NK-92 (cell line): ENCODE measurements around the gene MKNK1.

ENCODE experiments used
- DNase-seq: peaks from one replicate; lab custom pipeline; 2025; ENCODE audit not compliant: unreplicated experiment; lab: John Stamatoyannopoulos, UW

The MKNK1 gene

DNA sequence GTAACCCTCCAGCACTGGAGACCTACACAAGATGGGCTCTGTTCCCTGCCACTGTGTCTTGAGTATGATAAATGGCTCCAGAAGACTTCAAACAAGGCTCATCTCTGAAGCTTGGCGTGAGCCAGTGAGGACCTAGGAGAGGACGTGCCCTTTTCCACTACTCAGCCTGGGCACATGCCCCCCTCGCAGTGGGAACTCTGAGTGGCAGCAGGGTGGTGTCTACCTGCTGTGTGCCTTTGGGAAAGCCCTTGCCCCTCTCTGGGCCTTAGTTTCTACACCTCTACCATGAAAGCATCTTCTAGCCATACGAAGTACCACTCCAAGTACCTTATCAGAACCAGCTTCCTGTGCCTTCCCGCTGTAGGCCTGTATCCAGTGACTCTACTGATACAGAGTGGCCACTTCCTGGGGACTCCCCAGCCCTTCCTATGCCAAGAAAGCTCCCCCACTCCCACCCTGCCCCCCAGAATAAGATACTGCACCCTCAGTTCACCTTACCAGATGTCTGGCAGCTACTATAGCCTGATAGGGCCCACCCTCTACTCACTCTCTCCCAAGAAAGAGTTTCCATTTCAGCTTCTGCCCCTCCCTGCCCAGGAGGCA is 15.7 kb upstream of the MKNK1 start:
- no peak for DNase-seq

DNA sequence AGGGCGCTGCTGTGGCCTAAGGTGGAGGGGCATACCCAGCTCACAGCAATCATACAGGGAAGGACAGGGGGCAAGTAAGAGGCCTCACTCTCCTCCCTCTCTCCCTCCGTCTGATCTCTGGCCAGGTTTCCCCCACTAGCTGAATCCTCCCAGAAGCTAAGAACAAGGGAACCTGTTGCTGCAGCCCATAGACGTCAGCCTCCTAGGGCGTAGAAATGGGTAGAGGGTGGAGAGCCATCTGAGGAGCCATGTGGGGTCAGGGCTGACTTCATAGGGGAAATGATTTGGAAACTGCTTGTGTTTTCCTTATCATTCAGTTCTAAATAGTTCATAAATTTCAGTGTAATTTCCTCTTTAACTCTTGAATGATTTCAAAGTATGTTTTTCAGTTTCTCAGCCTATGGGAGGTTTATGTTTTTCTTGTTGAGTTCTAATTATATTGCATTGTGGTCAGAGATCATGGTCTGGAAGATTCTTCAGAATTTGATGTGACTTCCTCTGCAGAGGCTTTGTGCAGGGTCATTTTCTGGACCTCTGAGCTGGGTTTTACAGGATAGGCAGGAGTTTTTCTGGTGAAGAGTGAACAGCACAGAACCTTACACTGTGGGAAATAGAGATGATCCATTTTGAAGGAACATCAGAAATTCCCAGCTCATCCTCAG is 14.8 kb upstream of the MKNK1 start:
- no peak for DNase-seq

DNA sequence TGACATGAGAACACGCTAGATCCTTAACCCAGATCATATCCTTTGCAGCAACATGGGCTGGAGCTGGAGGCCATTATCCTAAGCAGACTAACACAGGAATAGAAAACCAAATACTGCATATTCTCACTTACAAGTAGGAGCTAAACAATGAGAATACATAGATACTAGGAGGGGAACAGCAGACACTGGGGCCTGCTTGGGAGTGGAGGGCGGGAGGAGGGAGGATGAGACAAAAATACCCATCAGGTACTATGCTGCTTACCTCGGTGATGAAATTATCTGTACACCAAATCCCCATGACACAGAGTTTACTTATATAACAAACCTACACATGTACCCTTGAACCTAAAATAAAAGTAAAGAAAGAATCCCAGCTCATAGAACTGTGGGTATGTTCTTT is 13.8 kb upstream of the MKNK1 start:
- no peak for DNase-seq

DNA sequence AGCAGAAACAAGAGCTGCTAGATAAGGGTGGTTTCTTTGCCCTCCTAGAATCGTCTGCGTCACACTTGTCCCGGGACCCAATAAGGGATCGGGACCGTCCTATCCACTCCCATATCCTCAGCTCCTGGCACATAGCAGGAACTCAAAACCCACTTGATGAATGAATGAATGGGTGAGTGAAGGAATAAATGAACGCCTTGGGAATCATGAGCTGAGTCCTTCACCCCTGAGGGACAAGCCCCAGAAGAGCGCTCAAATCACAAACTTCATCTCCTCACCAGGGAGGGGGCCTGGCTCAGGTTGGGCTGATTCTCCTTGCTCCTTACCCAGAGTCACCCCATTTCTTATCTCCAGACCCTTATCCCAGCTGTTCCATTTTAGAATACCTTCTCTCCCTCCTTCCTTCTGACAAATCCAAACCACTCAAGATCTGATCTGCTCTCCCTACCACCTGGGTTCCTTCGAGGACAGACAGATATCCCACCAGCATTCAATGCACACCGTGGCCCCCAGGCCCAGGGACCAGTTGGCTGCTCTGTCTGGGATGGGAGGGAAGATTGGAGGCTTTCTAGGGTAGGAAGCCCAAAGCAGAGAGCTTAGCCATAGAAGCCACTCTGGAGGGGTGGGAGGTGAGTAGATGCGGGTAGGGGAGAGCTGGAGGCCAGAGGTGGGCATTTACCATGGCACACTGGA is 13.2 kb upstream of the MKNK1 start:
- DNase-seq = no peak

DNA sequence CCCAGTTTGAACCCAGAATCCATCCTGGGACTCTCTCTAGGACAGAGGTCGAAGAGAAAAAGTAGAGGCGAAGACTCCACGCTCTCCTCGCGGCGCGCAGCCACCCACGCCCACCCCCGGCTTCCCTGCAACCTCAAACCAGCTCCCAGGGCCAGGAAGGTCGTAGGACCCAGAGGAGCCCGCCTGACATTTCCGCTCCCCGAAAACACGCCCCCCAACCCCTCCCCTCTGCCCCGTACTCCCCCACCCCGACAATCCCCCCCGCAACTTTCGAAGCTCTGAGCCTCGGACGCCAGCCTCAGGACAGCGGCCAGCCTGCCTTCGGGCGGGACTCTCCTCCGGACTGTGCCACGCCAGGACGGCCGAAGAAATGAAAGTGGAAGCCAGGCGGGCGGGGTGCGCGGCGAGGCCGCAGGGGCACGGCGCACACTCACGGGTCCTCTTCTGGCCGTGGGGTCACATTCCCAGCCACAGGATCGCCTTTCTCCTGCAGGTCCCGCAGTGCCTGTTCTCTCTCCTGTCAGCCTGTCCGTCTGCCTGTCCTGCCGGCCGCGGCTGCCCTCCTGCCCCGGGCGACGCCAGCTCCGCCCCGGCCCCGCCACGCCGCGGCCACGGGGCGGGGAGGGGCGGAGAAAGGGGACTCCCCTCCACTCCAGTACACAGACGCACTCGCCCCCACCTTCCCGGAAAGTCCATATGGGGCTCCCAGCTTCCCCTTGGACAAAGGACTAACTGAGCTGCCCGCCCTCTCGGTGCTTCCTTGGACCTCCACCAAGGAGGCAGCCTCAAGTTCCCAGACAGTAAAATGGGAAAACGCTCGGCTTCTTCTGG is 12.4 kb upstream of the MKNK1 start, which contains the start of gene MOB3C:
TSS of gene MOB3C (minus strand) at position 535 of the 831 bp plus-strand sequence. CDS start 3,490 bp downstream, outside the sequence.
- DNase-seq = no peak

DNA sequence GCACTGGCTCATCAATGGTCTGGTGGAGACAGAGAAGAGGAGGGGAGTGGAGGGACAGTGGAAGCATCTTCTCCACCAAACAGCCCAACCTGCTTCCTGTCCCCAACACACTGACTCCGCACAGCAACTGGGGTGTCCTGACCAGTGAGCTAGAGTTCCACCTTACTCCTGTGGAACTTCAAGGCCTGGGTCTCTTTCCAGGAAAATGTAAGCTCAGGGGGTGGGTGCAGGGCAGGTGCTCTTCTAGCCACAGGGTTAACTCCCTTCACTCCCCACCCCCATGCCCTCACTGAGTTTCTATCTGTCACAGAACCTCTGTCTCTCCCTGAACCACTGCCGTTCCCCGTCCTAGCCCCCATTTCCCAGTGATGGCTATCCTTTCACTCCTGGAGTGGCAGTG is 11.7 kb upstream of the MKNK1 start:
- no peak for DNase-seq

DNA sequence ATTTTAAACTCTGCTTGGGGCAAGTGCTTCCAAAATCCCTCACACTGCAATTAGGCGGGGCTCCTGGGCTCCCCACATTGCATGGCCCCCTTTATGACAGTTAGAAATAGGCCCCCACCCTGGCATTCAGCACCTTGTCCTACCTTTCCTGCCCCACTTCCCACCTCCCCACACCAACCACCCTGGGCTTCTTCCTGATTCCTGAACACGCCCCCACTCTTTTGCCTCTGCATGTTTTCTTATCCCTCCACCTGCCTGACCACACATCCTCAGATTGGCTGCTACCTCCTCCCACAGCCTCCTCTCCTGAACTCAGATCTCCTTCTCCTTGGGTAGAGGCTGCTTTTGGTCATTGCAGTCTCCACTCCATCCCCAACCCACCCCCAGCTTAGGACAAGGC is 11.0 kb upstream of the MKNK1 start:
- no peak for DNase-seq

DNA sequence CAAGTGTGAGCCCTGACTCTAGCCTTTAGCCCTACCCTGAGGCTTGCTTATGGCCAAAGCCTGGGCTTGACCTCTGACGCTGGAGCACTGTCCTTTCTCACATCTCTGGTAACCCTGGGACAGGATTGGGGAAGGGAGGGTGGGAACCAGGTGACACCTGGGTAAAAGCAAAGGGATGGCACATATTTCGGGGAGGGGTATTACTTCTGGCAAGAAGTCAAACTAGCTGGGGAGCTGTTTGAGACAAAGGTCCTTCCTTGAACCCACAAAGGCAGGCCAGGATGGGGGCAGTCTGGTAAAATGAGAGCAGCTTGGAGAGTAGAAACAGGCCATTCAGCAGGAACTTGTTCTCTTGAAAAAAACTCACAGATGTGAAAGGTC is 10.5 kb upstream of the MKNK1 start:
- no peak for DNase-seq

DNA sequence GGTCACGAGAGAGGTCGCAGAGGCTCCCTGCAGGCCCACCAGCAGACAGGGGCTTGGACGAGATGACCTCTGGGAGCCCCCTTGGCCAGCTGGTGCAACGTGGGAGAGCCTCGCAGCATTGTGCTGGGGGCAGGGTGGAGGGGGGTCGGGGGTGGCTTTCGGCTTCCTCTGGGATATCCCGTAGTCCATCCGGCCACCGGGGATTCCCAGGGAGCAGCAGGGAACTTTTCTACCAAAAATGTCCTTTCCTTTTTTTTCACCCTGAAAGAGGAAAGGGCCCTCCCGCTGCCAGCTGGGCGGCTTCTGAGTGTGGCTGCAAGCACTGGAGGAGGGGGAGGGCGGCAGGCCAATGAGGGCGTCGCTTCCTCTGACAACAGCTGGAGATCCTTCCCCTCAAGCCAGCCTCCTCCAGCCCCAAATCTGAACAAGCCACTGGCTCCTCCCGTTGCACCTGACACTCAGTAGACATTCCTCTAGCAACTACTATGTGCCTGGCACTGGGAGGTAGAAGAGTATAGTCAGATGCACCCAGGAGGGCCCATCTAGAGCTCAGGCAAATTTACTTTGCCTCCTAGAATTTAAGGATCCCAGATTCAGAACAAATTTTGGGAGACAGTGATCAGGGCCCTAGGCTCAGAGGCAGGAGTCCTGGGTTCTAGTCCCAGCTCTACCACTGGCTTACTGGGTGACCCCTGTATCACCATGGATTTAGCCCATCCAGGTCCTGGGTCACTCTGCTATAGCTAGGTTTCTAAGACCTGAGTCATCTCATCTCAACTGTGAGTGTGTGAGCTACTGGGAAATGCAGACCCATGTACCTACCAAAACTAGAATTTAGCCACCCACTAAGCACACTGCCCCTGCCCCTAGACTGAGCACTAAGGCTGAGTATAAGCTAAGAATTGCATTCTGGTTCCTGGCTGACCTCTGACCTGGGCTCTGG is 9.9 kb upstream of the MKNK1 start:
- DNase-seq = no peak

DNA sequence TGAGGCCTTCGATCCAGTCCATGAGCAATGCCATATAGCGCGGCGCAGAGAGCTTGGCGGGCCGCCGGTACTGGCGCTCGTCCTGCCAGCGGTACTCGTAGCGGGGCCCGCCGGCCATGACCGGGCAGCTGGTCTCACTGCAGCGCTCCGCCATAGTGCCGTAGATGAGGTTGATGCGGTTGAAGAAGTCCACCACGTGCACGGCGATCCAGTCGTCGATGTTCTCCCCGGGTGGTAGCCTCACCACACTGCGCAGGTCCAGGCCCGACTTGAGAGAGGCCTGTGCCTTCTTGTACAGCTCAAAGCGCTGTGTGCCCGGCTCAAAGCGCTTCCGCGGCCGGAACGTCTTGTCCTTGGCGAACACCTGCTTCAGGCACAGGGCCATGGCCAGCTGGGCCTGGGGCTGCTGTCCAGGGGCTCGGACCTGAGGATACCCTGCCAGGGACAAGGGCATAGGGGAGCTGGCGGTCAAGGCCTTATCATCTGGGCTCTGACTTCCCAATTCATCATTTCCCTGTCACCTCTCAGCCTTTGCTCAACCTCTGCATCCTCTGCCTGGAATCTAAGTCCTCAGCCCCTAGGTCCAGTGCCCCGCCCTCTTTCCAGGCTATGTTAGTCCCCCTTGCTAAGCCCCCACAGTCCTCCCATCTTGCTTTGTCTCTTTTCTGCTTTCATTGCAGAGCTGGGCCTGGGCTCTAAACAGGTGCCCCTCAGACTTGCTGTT is 9.0 kb upstream of the MKNK1 start:
- no peak for DNase-seq

DNA sequence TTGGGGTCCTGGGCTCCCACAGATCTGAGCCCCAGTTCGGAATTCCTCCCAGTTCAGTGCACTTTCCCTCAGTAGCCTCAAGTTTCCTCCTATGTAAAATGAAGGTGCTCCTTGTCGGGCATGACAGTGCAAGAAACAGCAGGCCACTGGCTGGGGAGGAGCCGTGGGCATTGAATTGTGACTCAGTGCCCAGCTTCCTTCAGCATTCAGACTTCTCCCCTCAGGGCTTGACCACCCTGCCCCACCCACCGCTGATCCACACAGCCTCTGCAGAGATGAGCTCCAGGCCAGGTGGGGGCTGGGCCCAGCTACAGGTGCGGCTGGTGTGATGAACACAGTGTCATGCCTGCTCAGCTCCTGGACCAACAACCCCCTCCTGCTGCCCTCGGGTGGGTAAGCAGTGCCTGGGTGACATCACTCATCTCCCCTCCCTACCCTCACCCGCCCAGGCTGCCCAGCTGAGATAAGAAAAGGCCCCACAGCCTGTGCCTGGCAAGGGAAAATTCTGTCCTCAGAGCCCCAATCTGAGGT is 7.7 kb upstream of the MKNK1 start:
- DNase-seq = no peak

DNA sequence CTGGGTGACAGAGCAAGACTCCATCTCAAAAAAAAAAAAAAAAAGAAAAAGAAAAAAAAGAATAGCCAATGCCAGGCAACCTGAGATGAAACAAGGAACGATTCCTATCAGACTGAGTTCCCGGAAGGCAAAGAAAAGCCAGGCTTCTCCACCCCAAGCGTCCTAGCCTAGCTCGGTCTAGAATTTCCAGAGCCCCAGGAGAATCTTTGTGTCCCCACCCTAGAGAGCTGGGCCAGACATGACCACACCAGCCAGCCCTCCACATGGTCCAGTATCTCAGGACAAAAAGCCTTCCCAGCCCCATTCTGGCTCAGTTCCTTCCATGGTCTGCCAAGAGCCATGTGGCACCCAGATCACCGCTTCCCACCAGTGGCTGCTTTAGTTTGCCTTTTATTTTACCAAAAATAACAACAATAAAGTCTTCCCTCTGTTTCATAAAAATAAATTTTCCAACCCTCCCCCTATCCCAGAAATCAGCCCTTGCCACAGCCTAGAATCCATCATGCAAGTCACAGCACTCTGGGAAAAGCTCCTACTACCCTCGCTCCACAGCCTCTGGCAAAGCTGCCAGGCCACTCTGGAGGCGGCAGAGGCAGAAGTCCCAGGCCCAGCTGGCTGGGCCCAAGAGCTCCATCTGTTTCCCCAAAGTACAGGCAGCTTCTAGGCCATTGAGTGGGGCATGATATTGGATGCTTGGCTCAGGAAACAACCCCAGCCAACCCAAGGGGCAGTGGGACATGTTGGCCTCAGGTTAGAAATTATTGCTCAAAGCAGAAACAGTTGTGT is 3.5 kb upstream of the MKNK1 start:
- no peak for DNase-seq

DNA sequence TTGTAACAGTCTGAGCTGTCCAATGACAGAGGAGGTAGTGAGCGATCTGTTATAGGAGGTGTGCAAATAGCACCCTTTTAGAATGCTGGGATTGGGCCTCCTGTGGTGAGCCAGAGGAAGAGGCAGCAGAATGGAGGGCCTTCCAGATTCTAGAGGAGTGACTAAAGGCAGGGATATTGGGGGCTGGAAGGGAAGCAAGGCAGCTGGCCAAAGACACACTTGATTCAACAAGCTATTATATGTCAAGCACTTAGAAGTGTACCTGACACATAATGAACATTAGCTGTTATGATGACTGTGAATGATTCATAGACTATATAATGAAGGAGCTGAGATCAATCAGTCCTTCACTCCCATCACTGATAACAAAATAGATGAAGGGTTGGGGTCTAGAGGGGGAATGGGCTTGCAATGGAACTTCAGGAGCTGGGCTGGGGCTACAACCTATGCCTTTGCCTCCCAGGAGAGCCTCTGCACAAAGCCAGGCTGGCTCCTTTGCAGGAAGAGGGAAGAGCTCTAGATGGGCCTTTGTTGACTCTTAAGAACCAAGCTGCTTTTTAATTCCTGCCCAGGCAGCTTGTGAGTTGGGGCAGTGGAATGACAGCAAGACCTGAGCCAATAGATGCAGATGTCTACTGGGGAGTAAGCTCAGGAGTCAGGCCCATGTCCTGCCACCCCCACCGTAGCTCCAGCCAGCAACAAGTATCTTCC is 2.3 kb upstream of the MKNK1 start:
- no peak for DNase-seq

DNA sequence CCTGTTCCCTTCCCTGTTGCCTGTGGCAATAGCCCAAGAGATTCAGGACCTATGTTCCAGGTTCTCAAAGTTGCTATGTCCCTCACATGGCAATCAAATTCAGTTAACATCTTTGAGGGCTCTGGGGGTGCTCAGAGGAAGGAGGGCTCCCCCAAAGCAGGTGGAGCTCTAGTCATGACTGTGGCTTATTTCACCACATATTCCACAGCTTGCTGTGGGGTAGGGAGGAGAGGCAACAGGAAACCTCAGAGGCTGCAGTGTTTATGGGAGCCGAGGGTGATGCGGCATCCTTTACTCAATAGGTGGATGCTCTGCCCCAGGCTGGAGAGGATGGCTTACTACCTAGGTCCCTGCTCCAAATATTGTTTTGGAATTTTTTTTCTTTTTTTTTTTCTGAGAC is 1.2 kb upstream of the MKNK1 start:
- no peak for DNase-seq

DNA sequence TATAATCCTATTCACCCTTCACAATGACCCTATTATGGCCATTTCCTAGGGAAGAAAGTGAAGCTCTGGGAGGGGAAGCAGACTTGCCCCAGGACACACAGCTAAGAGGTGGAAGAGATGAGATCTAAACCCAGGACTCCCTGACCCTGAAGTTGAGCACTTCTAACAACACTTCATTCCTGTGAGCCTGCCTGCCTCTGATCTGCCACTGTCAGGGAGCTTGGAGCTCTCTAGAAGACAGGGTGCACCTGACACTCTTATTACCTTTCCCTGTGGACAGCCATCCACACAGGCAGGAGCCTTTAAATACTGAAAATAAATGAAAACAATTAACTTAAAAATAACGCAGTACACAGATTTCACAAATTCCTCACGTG is 599 bp downstream of the MKNK1 start:
- no peak for DNase-seq

DNA sequence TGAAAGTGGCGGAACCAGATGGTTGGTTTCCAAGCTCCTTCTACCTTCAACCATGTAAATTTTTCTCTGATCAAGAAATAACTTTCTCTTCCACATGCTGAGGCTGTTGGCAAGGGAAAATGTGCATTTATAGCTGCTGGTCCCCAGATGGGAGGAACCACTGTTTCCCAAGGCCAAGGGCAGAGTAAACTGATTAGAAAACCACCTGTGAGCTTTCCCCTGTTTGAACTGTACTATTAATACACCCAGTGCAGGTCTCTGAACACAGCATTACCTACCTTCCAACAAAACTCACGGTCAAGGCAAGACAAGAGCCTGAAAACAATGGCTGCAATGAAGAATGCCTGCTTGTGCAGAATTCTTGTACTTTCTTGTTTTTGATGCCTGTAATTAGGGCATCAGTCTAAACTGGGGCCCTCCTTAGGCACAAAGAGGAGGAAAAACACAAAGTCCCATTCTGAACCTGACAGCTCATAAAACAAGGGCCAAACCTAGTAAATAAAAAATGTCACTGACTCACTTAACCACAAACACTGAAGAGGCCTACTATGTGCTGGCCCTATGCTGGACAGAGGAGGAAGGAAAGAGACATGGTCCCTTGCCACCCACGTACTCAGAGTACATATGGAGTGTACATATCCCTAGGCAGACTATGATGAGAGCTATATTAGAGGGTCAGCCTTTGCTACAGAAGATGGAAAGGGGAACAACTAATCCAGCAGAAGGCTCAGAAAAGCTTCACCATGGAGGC is 2.6 kb downstream of the MKNK1 start:
- DNase-seq = no peak
